MG63 (cell line): ENCODE results near the gene SLC4A11. TPM values are rescaled to one million over a fixed set of nuclear protein-coding genes. Genes with fewer than 3 reads are reported as not detected.
"Not testable (repeated sequence)": the region's sequence is repeated elsewhere in the genome, so short reads cannot be mapped to it uniquely, and the experiment has no call there.

Experiments used
- DNase-seq: peaks from one replicate; pipeline ENCODE4 v3.0.0-alpha.2; 2020
- H3K27me3 ChIP-seq: fragments of 250-450 bp; sonication (Bioruptor Pico); 2 replicates; pipeline ENCODE4 v1.5.1; 2020; ENCODE audit warnings: mild to moderate bottlenecking, moderate library complexity
- H3K36me3 ChIP-seq: fragments of 250-450 bp; sonication (Bioruptor Pico); 2 replicates; pipeline ENCODE4 v1.5.1; 2020; ENCODE audit warnings: mild to moderate bottlenecking, moderate library complexity
- H3K4me3 ChIP-seq: fragments of 250-450 bp; sonication (Bioruptor Pico); 2 replicates; pipeline ENCODE4 v1.5.1; 2020; ENCODE audit warnings: mild to moderate bottlenecking, moderate library complexity
- H3K9me3 ChIP-seq: fragments of 250-450 bp; sonication (Bioruptor Pico); 2 replicates; pipeline ENCODE4 v1.5.1; 2020; ENCODE audit warnings: mild to moderate bottlenecking, moderate library complexity
- total RNA-seq: library from RNA; depleted of rRNA; stranded (reverse); fragments of >200 nt; shearing (Covaris generic); gene quantifications from 2 replicates; pipeline ENCODE4 v1.2.3, GENCODE V29; 2014; ENCODE audit warnings: low replicate concordance

SLC4A11 gene
- total RNA-seq, 1 experiment from 2014 or later: 0.20 TPM

DNA sequence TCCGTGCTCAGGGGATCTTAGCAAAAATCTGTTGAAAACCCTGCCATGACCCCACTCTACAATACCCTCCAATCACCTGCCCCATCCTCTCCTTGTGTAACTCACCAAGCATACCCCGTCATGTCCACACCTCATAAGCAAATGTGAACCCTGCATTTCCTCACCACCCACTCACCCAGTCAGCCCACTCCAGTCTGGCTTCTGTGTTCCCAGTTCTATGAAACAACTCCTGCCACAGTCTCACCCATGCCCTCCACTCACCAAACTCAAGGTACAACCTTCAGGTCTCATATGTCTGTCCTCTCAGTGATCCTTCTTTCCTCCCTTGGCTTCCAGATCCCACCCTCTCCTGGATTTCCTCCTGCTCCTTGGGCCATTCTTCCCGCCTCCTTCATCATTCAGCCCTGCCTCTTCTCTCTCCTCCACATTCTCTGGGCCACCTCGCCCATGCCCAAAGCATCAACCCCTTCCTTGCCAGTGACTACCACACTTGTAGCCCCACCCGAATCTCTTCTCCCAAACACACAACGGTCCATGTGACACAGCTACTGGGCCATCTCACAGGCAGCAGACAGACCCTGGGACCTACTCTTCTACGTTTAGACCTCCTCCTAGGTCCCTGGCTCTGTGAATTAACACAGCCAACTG, 43.3 kb downstream of the SLC4A11 start:
- no peaks in the 10 kb centered on the region; the same call in 1 of the 2 replicates for H3K36me3 ChIP-seq
- no peak for DNase-seq
- H3K4me3 ChIP-seq: no peak overlapping the region
- H3K27me3 ChIP-seq: no peaks in the 10 kb centered on the region
- H3K9me3 ChIP-seq: no peaks in the 10 kb centered on the region

DNA sequence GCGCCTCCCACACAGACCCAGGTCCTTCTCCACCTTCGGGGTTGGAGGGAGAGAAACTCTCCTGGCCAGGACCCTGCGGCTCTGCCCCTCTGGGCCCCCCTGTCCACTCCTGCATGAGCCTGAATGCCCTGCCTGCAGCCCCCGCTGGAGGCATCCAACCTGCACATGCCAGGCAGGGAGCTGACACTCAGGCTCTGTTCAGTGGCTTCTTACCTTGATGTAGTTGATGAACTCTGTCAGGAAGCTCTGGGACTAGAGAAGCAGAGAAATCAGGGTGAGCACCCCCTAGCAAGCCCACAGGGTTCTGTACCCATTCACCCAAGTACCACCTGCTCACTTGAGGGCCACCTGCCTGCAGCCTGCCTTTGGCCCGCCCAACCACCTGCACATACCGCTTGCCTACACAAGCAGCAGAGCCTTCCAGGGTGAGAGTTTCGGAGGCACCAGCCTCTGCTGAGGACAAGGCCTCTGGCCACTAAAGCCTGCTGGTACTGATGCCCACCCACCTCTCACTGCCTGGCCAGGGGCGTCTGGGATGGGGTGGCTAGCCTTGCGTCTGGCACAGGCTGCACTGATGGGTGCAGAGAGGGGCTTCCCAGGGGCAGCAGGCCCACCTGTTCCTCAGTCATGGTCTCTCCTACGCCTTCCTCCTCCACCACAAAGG, 44.2 kb downstream of the SLC4A11 start:
- Histone ChIP-seq H3K36me3 (no peaks in the 10 kb centered on the region; the same call in 1 of the 2 replicates), H3K27me3 (no peaks in the 10 kb centered on the region), H3K9me3 (no peaks in the 10 kb centered on the region), H3K4me3 (no peak overlapping the region)
- no peak for DNase-seq

DNA sequence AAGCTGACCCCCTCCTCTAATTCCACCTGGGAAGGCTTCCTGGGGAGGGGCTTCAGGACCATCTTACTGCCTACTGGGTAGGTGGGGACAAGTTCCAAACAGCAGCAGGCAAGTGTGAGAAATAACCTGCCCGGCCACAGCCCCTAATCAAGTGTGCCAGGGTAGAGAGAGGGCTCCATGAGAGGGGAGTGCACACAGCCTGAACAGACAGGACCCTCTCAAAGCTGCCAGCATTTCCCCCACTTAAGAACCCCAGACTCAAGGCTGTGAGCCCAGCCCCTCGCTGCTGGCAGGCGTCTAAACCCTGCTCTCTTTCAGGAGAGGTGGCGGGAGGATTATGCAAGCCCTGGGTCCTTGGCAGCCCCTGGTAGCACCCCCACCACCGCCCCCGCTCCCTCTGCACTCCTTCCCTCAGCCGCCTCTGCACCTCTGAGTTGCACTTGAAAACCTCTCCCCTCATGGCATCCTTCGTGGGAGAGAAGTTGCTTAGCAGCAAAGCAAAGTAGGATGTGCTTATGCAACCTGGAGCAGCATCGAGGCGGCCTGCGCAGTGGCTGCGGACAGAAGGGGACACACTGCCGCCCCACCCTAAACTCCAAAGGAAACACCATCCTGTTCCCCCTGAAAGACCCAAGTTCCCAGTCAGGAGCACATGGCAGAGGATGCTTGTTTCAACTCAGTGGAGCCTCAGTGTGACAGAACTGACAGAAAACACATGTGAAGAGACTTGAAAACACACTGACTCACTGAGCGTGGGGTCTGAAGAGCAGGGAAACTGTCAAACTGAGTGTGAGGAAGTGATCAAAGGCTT, 45.0 kb downstream of the SLC4A11 start:
- H3K27me3 ChIP-seq: no peaks in the 10 kb centered on the region
- no peak overlapping the region for H3K4me3 ChIP-seq
- DNase-seq: no peak
- no peaks in the 10 kb centered on the region; the same call in 1 of the 2 replicates for H3K36me3 ChIP-seq
- H3K9me3 ChIP-seq: no peaks in the 10 kb centered on the region

DNA sequence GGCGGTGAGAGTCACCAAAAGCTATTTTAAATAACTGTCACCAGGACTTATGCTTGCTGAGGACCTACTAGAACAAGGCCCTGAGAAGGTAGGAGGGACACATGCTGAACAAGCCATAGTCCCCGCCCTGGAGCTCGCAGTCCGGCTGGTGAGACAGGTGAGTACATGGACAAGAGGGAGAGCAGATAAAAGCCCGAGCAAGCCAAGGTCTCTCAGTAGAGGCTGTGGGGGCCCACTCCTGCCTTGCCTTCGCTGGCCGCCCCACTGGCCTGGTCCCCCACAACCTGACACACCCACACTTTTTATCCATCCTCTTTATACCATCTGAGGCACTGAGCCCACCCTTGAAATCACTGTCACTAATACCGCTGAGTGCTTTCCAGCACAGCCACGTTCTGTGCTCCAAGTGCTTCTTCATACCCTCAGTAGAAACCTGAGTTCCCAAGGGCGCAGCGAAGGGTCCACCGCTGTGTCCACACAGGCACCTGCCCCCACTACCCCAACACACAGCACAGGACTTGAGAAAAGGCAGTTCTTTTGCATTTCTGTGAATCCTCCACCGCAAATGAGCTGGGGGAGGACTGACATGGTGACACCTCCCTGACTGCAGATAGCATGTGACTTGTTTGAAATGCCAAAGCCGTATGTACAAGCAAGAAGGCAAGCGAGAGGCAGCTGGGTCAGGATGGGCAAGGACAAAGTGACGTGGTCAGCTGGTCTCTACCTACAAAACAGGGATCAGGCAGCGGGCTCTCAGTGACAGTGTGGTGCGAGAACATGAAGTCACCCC, 46.6 kb downstream of the SLC4A11 start:
- H3K4me3 ChIP-seq: no peak overlapping the region
- no peaks in the 10 kb centered on the region for H3K27me3 ChIP-seq
- no peak for DNase-seq
- no peaks in the 10 kb centered on the region; the same call in 1 of the 2 replicates for H3K36me3 ChIP-seq
- no peaks in the 10 kb centered on the region for H3K9me3 ChIP-seq

DNA sequence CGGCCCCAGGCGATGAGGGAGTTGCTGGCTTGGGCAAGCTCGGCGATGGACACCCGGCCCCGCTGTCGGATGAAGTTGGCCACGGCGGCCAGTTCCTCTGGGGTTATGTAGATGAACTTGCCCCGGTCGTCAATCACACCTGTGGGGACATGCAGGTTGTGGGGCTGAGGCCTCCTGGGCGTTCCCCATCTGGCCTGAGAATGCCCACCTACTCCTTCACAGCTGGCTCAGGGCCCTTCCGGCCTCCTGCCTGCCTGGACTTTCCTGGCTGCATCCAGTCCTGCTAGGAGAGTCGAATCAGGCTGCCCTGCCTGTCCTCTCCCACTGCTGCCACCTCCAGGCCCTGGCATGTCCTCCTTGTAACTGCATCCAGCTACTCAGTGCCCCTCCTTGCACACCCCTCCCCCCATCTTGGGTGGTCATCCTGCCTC, 48.3 kb downstream of the SLC4A11 start:
- H3K4me3 ChIP-seq: no peak overlapping the region
- no peaks in the 10 kb centered on the region for H3K9me3 ChIP-seq
- H3K36me3 ChIP-seq: no peaks in the 10 kb centered on the region; the same call in 1 of the 2 replicates
- DNase-seq: no peak
- H3K27me3 ChIP-seq: no peaks in the 10 kb centered on the region

DNA sequence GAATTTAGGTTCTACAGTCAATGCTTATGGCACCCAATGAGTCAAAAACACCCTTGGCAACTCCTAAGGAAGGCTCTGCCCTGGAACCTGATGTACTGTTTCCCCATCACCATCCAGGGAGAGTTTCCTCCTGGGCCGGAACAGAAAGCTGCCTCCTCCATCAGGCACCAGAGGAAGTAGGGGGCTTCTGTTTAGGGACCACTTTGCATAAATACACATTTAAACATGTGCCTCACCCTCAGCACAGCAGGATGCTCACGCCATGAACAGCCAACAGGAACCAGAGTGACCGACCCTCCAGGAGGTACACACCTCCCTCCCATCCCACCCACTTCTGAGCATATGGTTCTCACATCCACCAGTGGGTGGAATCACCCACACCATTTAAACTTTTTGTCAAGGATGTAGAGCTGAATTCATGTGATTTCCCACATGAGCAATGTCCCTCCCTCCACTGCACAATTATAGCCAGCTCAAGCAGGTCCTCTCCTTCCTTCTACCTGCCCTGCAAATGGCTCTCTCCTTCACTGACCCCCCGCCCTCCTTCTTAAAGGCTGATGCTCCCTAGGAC, 49.3 kb downstream of the SLC4A11 start:
- no peaks in the 10 kb centered on the region for H3K9me3 ChIP-seq
- no peak for DNase-seq
- H3K4me3 ChIP-seq: no peak overlapping the region
- no peaks in the 10 kb centered on the region for H3K36me3 ChIP-seq
- H3K27me3 ChIP-seq: no peaks in the 10 kb centered on the region

DNA sequence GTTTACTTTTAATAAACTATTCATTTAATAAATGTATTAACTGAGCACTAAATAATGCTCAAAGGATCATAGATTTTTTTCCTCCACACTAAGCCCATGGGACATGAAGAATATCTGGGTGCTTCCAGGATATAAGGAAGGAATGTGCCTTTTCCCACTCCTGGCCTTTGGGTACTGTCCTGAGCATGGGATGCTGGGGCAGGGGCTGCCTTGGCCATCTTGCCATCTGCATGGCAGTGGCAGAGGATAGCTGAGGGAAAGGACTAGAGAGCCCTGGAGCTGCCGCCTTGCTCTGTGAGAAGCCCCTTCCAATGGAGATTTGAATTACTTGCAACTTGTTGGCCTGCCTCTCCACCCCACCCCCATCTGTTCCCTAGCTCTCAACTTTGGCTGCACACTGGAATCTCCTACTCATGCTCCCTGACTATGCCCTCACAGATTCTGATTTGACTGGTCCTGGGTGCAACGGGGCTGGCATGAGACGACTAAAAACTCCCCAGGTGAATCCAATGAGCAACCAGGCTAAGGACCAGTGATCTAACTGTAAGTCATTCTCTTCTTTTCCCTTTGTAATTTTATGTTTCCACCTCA, 50.1 kb downstream of the SLC4A11 start:
- no peak for DNase-seq
- no peaks in the 10 kb centered on the region for H3K36me3 ChIP-seq
- H3K27me3 ChIP-seq: no peaks in the 10 kb centered on the region
- H3K4me3 ChIP-seq: no peak overlapping the region
- H3K9me3 ChIP-seq: no peaks in the 10 kb centered on the region

DNA sequence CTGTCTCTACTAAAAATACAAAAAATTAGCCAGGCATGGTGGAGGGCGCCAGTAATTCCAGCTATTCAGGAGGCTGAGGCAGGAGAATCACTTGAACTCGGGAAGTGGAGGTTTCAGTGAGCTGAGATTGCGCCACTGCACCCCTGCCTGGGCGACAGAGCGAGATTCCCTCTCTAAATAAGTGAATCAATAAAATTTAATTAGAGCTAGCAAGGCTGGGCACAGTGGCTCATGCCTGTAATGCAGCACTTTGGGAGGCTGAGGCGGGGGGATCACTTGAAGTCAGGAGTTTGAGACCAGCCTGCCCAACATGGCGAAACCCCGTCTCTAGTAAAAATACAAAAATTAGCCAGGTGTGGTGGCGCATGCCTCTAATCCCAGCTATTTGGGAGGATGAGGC, 51.1 kb downstream of the SLC4A11 start:
- not testable (repeated sequence) for DNase-seq, H3K9me3 ChIP-seq, H3K27me3 ChIP-seq, H3K36me3 ChIP-seq, H3K4me3 ChIP-seq

DNA sequence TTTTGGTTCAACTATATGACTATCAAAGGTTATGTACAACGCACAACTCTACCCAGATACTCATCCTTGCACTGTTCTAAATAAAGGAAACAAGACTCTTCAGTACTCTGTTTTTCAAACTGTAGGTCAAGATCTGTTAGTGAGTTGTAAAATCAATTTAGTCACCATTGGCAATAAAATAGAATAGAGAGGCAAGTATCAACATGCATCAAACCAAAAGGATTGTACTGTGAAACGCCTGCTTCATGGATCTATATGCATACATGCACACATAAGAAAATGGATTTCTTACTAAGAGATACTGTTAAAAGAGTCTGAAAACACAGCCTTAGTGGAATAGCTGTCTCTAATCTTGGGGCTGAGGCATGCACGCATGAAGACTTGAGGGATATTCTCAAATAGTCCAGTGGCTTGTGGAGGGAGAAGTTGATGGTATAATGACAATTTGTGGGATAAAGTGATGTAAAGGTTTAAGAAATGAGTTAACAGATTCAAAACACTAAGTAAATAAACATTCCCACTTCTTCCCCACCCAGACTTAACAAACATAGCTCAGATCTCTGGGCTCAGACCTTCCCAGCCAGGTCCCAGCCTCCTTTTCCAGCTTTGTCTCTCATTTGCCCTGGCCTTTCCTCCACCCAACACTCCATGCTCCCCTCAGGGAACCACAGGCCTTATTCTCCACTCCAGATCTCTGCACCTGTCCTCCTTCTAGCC, 54.9 kb downstream of the SLC4A11 start:
- Histone ChIP-seq H3K36me3 (no peaks in the 10 kb centered on the region), H3K4me3 (no peak overlapping the region), H3K9me3 (no peaks in the 10 kb centered on the region), H3K27me3 (no peaks in the 10 kb centered on the region)
- DNase-seq: no peak

DNA sequence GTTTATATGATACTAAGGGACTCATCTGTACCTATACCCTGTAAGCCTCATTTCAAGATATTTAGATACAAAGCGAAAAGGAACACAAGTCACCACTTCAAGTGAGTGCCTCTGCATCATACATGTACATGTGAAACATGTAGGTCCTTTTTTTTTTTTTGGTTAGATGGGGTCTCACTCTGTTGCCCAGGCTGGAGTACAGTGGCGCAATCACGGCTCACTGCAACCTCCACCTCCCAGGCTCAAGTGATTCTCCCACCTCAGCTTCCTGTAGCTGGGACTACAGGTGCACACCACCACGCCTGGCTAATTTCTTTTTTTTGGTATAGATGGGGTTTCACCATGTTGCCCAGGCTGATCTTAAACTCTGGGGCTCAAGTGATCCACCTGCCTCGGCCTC, 56.6 kb downstream of the SLC4A11 start:
- DNase-seq, H3K4me3 ChIP-seq, H3K9me3 ChIP-seq, H3K27me3 ChIP-seq, H3K36me3 ChIP-seq: not testable (repeated sequence)

DNA sequence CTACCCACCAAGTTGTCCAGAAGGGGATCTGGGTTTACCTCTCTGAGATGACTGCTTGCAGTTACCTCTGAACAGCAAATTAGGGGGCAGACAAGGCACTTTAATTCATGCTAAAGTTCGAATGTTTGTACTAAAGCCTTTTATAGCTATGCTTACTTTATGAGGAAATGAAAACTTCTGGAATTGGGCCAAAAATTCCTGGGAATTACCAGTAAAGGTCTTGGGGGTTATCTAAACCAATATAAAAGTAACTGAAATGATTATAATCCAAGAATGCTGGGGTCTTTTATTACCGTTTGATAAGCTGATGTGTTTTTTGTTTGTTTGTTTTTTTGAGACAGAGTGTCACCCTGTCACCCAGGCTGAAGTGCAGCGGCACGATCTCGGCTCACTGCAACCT, 57.7 kb downstream of the SLC4A11 start:
- H3K36me3 ChIP-seq: no peaks in the 10 kb centered on the region
- no peak for DNase-seq
- no peak overlapping the region for H3K4me3 ChIP-seq
- H3K27me3 ChIP-seq: no peaks in the 10 kb centered on the region
- no peaks in the 10 kb centered on the region for H3K9me3 ChIP-seq

DNA sequence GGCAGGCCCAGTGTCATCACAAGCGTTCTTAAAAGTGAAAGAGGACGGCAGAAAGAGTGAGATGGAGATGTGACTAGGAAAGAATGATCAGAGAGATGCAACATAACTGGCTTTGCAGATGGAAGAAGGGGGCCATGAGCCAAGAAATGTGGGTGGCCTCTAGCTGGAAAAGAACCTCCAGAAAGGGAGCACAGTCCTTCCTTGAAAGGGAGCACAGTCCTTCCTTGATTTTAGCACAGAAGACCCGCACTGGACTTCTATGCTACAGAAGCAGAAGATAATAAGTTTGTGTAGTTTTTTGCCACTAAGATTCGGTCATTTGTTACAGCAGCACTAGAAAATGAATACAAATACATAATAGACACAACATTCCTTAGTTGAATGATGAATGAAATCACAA, 58.7 kb downstream of the SLC4A11 start:
- DNase-seq: no peak
- Histone ChIP-seq H3K9me3 (no peaks in the 10 kb centered on the region), H3K36me3 (no peaks in the 10 kb centered on the region), H3K4me3 (no peak overlapping the region), H3K27me3 (no peaks in the 10 kb centered on the region)

DNA sequence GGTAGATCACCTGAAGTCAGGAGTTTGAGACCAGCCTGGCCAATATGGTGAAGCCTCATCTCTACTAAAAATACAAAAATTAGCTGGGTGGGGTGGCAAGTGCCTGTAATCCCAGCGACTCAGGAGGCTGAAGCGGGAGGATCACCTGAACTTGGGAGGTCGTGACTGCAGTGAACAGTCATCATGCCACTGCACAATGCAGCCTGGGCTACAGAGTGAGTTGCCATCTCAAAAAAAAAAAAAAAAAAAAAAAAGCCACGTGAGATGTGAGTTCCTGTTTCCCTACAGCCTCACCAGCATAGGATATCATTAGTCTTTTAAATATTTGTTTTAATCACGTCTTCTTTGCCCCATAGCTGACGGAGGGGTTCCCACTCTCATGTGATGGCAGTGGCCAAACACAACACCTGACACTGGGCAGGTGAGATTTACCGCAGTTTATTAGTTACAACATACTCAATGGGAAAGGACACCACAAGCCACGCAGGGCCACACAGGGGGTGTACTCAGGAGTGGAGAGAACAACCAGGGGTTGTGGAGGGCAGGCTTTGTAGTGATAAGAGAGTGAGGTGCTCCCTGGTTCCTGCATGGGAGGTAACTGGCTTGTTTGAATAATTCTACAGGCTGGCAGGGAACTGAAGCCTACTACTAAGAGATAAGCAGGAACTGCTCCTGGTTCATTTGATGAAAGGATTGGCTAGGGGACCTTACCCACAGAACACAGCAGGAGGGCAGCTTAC, 61.1 kb downstream of the SLC4A11 start:
- DNase-seq: no peak

More for the DNA sequence above, 61.1 kb downstream of the SLC4A11 start:
- H3K27me3 ChIP-seq: no peaks in the 10 kb centered on the region
- no peaks in the 10 kb centered on the region for H3K9me3 ChIP-seq
- H3K4me3 ChIP-seq: no peak overlapping the region
- H3K36me3 ChIP-seq: no peaks in the 10 kb centered on the region
